Measurements from ENCODE around the gene ASPSCR1.

DNA sequence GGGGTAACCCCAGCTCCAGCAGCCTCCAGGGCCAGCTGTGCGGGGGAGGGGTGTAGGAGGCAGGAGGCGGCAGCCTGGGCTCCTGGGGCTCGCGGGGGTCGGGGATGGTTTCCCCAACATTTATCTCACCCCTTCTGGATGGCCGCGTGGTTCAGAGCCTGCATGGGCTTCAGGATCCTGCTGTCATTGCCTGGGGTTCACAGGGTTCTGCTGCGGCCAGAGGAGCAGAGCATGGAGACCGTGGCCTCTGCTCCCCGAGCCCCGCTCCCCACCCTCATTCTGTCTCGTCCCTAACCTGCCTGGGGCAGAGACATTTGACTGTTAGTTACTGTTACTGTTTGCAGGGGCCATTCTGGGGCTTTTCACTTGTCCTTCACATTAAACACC is 35.3 kb upstream of the ASPSCR1 start:
- TF ChIP-seq, protein P1, sequence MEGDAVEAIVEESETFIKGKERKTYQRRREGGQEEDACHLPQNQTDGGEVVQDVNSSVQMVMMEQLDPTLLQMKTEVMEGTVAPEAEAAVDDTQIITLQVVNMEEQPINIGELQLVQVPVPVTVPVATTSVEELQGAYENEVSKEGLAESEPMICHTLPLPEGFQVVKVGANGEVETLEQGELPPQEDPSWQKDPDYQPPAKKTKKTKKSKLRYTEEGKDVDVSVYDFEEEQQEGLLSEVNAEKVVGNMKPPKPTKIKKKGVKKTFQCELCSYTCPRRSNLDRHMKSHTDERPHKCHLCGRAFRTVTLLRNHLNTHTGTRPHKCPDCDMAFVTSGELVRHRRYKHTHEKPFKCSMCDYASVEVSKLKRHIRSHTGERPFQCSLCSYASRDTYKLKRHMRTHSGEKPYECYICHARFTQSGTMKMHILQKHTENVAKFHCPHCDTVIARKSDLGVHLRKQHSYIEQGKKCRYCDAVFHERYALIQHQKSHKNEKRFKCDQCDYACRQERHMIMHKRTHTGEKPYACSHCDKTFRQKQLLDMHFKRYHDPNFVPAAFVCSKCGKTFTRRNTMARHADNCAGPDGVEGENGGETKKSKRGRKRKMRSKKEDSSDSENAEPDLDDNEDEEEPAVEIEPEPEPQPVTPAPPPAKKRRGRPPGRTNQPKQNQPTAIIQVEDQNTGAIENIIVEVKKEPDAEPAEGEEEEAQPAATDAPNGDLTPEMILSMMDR (IDR thresholded peaks at IDR 0.05): no peak
- TF ChIP-seq FOXK1 (CRISPR knock-in tag; IDR thresholded peaks at IDR 0.05) (no peak), ELF4 (CRISPR knock-in tag; IDR thresholded peaks at IDR 0.05; ENCODE audit: low read depth) (no peak), NFE2L1 (CRISPR knock-in tag; IDR thresholded peaks at IDR 0.05) (no peak), NFYB (CRISPR knock-in tag; conservative IDR thresholded peaks at IDR 0.05; ENCODE audit: low read depth) (no peak), ZNF232 (CRISPR knock-in tag; IDR thresholded peaks at IDR 0.05) (no peak), SP1 (CRISPR knock-in tag; conservative IDR thresholded peaks at IDR 0.05) (no peak), TCF7 (CRISPR knock-in tag; IDR thresholded peaks at IDR 0.05; ENCODE audit: low read depth) (no peak), TP53 (CRISPR knock-in tag; IDR thresholded peaks at IDR 0.05) (no peak)
- TF ChIP-seq, protein P2, sequence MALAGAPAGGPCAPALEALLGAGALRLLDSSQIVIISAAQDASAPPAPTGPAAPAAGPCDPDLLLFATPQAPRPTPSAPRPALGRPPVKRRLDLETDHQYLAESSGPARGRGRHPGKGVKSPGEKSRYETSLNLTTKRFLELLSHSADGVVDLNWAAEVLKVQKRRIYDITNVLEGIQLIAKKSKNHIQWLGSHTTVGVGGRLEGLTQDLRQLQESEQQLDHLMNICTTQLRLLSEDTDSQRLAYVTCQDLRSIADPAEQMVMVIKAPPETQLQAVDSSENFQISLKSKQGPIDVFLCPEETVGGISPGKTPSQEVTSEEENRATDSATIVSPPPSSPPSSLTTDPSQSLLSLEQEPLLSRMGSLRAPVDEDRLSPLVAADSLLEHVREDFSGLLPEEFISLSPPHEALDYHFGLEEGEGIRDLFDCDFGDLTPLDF (CRISPR knock-in tag; IDR thresholded peaks at IDR 0.05): no peak
- TF ChIP-seq, protein P3, sequence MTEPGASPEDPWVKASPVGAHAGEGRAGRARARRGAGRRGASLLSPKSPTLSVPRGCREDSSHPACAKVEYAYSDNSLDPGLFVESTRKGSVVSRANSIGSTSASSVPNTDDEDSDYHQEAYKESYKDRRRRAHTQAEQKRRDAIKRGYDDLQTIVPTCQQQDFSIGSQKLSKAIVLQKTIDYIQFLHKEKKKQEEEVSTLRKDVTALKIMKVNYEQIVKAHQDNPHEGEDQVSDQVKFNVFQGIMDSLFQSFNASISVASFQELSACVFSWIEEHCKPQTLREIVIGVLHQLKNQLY (CRISPR knock-in tag; IDR thresholded peaks at IDR 0.05): no peak
- TF ChIP-seq, protein P4, sequence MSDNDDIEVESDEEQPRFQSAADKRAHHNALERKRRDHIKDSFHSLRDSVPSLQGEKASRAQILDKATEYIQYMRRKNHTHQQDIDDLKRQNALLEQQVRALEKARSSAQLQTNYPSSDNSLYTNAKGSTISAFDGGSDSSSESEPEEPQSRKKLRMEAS (CRISPR knock-in tag; IDR thresholded peaks at IDR 0.05): no peak
- TF ChIP-seq, protein P5, sequence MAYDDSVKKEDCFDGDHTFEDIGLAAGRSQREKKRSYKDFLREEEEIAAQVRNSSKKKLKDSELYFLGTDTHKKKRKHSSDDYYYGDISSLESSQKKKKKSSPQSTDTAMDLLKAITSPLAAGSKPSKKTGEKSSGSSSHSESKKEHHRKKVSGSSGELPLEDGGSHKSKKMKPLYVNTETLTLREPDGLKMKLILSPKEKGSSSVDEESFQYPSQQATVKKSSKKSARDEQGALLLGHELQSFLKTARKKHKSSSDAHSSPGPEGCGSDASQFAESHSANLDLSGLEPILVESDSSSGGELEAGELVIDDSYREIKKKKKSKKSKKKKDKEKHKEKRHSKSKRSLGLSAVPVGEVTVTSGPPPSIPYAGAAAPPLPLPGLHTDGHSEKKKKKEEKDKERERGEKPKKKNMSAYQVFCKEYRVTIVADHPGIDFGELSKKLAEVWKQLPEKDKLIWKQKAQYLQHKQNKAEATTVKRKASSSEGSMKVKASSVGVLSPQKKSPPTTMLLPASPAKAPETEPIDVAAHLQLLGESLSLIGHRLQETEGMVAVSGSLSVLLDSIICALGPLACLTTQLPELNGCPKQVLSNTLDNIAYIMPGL (CRISPR knock-in tag; IDR thresholded peaks at IDR 0.05): no peak
